Measurements from ENCODE around the gene BBOX1.

DNA sequence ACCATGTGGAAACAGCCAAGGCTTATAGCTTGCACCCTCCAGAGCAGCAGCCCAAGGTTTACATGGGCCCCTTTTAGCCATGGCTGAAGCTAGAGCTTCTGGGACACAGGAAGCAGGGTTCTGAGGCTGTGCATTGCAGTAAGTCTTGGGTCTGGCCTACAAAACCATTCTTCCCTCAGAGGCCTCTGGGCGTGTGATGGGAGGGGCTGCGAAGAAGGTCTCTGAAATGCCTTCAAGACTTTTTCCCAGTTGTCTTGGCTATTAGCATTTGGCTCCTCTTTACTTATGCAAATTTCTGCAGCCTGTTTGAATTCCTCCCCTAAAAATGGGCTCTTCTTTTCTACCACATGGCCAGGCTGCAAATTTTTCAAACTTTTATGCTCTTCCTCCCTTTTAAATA, 109.5 kb downstream of the BBOX1 start:
- TF ChIP-seq POLR2AphosphoS5 (IDR thresholded peaks at IDR 0.05; ENCODE audit: low read depth, low read length) = no peak
- TF ChIP-seq REST (IDR thresholded peaks at IDR 0.05; ENCODE audit: insufficient read depth in 1 of 2, low read depth in 2 of 2, low read length in 2 of 2) = no peak
